GM12878 (cell line): ENCODE results near the gene RBPJL. TPM values are rescaled to one million over a fixed set of nuclear protein-coding genes. Genes with fewer than 3 reads are reported as not detected.

Source experiments
- GABPA ChIP-seq: IDR thresholded peaks from 2 replicates; pipeline ENCODE4 v1.6.1; 2014; ENCODE audit warnings: antibody characterized with exemption, low read depth, mild to moderate bottlenecking, inconsistent platforms
- IRF5 ChIP-seq: fragments of 450-650 bp; IDR thresholded peaks from 2 replicates; pipeline ENCODE4 v1.6.1; 2017; ENCODE audit warnings: borderline replicate concordance
- MEF2A ChIP-seq: IDR thresholded peaks from 2 replicates; pipeline ENCODE4 v1.6.1; 2011; ENCODE audit warnings: low read depth, mild to moderate bottlenecking, low read length, moderate library complexity; ENCODE audit not compliant: insufficient read depth
- TCF12 ChIP-seq: IDR thresholded peaks from 2 replicates; pipeline ENCODE4 v1.6.1; 2011; ENCODE audit warnings: low read depth, mild to moderate bottlenecking, low read length
- ZNF384 ChIP-seq: IDR thresholded peaks from 2 replicates; pipeline ENCODE4 v1.6.1; 2012; ENCODE audit warnings: low read depth, mild to moderate bottlenecking, low read length, improper control_type of control experiment, borderline replicate concordance
- ZZZ3 ChIP-seq: IDR thresholded peaks from 2 replicates; pipeline ENCODE4 v1.6.1; 2011; ENCODE audit warnings: low read depth; ENCODE audit not compliant: control insufficient read depth, insufficient read length
- polyA plus RNA-seq, 11 experiments: library from polyadenylated mRNA; depleted of rRNA in 4 of 11; unstranded in 6 of 11; stranded (reverse) in 5 of 11; fragments of >200 nt; fragmentation: Nextera tagmentation in 4 of 11; fragmentation: Illumina TruSeq in 1 of 11; extraction: Ambion mirVana in 4 of 11; extraction: Trizol in 1 of 11; gene quantifications; 1 replicate in 1 of 11; 2 replicates in 10 of 11; pipeline versions ENCODE4 v1.2.1 to v1.2.3, GENCODE V29; 2011 to 2016; ENCODE audit warnings: inconsistent platforms in 2 of 11, missing spikeins in 2 of 11, low read depth in 1 of 11
- total RNA-seq, 4 experiments: library from RNA; depleted of rRNA in 3 of 4; stranded (reverse); fragments of >200 nt in 3 of 4; fragmentation: Illumina TruSeq in 1 of 4; extraction: Trizol in 1 of 4; gene quantifications; 2 replicates each; pipeline versions ENCODE4 v1.2.1 to v1.2.3, GENCODE V29; 2013 to 2021
- TF ChIP-seq, protein P1 (sequence below): fragments of 450-650 bp; IDR thresholded peaks from 2 replicates; pipeline ENCODE4 v1.6.1; 2016; ENCODE audit warnings: mild to moderate bottlenecking
- TF ChIP-seq, protein P2 (sequence below): IDR thresholded peaks from 2 replicates; pipeline ENCODE4 v1.6.1; 2011; ENCODE audit warnings: borderline replicate concordance, low read depth, mild to moderate bottlenecking, moderate library complexity, low read length; ENCODE audit not compliant: insufficient read depth, poor library complexity, severe bottlenecking

Gene RBPJL
- total and polyA plus RNA-seq, 10 of the 15 experiments (the other 5 are each of a cell fraction or from before 2014, with no cell fraction given): 0.18 TPM; not detected in 9

- TF ChIP-seq TCF12 (peak; percentile 66; the same call in 1 of the 2 replicates), ZZZ3 (no peak), ZNF384 (no peak), GABPA (no peak), MEF2A (no peak), IRF5 (no peak)
- TF ChIP-seq, protein P1, sequence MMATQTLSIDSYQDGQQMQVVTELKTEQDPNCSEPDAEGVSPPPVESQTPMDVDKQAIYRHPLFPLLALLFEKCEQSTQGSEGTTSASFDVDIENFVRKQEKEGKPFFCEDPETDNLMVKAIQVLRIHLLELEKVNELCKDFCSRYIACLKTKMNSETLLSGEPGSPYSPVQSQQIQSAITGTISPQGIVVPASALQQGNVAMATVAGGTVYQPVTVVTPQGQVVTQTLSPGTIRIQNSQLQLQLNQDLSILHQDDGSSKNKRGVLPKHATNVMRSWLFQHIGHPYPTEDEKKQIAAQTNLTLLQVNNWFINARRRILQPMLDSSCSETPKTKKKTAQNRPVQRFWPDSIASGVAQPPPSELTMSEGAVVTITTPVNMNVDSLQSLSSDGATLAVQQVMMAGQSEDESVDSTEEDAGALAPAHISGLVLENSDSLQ: no peak
- TF ChIP-seq, protein P2, sequence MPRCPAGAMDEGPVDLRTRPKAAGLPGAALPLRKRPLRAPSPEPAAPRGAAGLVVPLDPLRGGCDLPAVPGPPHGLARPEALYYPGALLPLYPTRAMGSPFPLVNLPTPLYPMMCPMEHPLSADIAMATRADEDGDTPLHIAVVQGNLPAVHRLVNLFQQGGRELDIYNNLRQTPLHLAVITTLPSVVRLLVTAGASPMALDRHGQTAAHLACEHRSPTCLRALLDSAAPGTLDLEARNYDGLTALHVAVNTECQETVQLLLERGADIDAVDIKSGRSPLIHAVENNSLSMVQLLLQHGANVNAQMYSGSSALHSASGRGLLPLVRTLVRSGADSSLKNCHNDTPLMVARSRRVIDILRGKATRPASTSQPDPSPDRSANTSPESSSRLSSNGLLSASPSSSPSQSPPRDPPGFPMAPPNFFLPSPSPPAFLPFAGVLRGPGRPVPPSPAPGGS: no peak
- TF ChIP-seq, all 136 proteins: peak for 12
Measured at GRCh38 chr20:45347936-45348778, 41.5 kb downstream of the RBPJL start, which contains the start of gene SDC4 (continued).
